ENCODE measurements around the gene CREB5.

DNA sequence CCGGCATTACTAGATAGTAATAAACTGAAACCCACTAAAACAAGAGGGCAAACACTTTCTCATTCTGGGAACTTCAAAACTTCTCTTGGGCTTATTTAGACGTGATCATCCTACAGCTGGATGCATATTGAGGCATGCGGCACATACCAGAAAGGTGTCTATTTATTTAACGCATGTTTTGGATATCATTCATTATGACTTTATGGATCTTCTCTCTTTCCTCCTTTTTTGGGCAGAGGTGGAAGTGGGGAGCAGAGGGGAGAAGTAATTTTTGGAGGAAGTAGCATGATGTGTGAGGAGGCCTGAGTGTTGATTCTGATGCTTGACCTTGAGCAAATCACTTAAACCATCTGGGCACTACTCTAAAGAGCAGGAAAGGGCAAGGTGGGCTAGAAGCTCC lies 275.2 kb downstream of the CREB5 start:
- TF ChIP-seq EZH2 (IDR thresholded peaks at IDR 0.05) = no peak
- TF ChIP-seq, protein P1, sequence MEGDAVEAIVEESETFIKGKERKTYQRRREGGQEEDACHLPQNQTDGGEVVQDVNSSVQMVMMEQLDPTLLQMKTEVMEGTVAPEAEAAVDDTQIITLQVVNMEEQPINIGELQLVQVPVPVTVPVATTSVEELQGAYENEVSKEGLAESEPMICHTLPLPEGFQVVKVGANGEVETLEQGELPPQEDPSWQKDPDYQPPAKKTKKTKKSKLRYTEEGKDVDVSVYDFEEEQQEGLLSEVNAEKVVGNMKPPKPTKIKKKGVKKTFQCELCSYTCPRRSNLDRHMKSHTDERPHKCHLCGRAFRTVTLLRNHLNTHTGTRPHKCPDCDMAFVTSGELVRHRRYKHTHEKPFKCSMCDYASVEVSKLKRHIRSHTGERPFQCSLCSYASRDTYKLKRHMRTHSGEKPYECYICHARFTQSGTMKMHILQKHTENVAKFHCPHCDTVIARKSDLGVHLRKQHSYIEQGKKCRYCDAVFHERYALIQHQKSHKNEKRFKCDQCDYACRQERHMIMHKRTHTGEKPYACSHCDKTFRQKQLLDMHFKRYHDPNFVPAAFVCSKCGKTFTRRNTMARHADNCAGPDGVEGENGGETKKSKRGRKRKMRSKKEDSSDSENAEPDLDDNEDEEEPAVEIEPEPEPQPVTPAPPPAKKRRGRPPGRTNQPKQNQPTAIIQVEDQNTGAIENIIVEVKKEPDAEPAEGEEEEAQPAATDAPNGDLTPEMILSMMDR (IDR thresholded peaks at IDR 0.05 in 2 of 3, conservative IDR thresholded peaks at IDR 0.05 in 1 of 3; ENCODE audit: borderline replicate concordance in 1 of 3, insufficient read depth in 1 of 3, low read depth in 2 of 3, low read length in 2 of 3) = no peak
- TF ChIP-seq POLR2A (IDR thresholded peaks at IDR 0.05; ENCODE audit: borderline replicate concordance, extremely low read depth, insufficient read depth, insufficient read length) = no peak
- no peak for TF ChIP-seq SRF (IDR thresholded peaks at IDR 0.05; ENCODE audit: low read depth)
- TF ChIP-seq, protein P2, sequence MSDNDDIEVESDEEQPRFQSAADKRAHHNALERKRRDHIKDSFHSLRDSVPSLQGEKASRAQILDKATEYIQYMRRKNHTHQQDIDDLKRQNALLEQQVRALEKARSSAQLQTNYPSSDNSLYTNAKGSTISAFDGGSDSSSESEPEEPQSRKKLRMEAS (IDR thresholded peaks at IDR 0.05) = no peak
- TF ChIP-seq POLR2AphosphoS5 (IDR thresholded peaks at IDR 0.05; ENCODE audit: low read depth, low read length) = no peak
